IMR-90 (cell line): ENCODE measurements around the gene TAB2. TPM values are rescaled to one million over a fixed set of nuclear protein-coding genes. Genes with fewer than 3 reads are reported as not detected.

Source experiments
- ATAC-seq: fragments of 200-7000 bp; cut with Tn5 transposase; 2 replicates; pipeline ENCODE4 v1.9.1; 2020; ENCODE audit warnings: low read depth, mild to moderate bottlenecking, moderate library complexity
- BruUV-seq: library from RNA; stranded (reverse); fragments of 400-500 nt; replicated peaks from 2 replicates; lab custom pipeline; 2021; lab: Mats Ljungman, UMichigan
- CTCF ChIA-PET: fragments of 300-600 bp; formaldehyde crosslinking; extraction: SDS; loops from one replicate; lab custom pipeline; 2021; ENCODE audit warnings: antibody characterized with exemption; lab: Yijun Ruan, JAX
- POLR2A ChIA-PET: fragments of 300-600 bp; sonication (Branson Sonifier 250); formaldehyde crosslinking; loops from one replicate; lab custom pipeline; 2022; ENCODE audit warnings: antibody characterized with exemption; ENCODE audit not compliant: unreplicated experiment; lab: Charles Lee
- DNase-seq: peaks from one replicate; pipeline ENCODE4 v3.0.0; 2013
- H2AFZ ChIP-seq: replicated peaks from 2 replicates; pipeline ENCODE3; 2013; ENCODE audit warnings: low read length, mild to moderate bottlenecking; ENCODE audit not compliant: poor library complexity
- H2AK5ac ChIP-seq: 2 replicates; pipeline ENCODE4 v1.6.1; 2013; ENCODE audit warnings: low read depth, low read length, inconsistent platforms
- H2AK9ac ChIP-seq: replicated peaks from 2 replicates; pipeline ENCODE3; 2013; ENCODE audit warnings: mild to moderate bottlenecking, low read depth, low read length, moderate library complexity; ENCODE audit not compliant: poor library complexity
- H2BK120ac ChIP-seq: 2 replicates; pipeline ENCODE4 v1.6.1; 2013; ENCODE audit warnings: low read depth, low read length, inconsistent platforms
- H2BK15ac ChIP-seq: 3 replicates; pipeline ENCODE4 v1.6.1; 2013; ENCODE audit warnings: low read depth, low read length, inconsistent platforms
- H2BK20ac ChIP-seq: 2 replicates; pipeline ENCODE4 v1.6.1; 2013; ENCODE audit warnings: low read depth, mild to moderate bottlenecking, inconsistent platforms, low read length, moderate library complexity
- H2BK5ac ChIP-seq: 2 replicates; pipeline ENCODE4 v1.6.1; 2013; ENCODE audit warnings: mild to moderate bottlenecking, low read depth, low read length, inconsistent platforms; ENCODE audit not compliant: poor library complexity, severe bottlenecking
- H3K14ac ChIP-seq: replicated peaks from 2 replicates; pipeline ENCODE4 v1.6.1; 2013; ENCODE audit warnings: low read depth, low read length, inconsistent platforms
- H3K18ac ChIP-seq: 2 replicates; pipeline ENCODE4 v1.6.1; 2013; ENCODE audit warnings: low read depth, low read length, control low read depth
- H3K23ac ChIP-seq: 2 replicates; pipeline ENCODE4 v1.6.1; 2013; ENCODE audit warnings: low read depth, low read length, inconsistent platforms
- H3K27ac ChIP-seq: 2 replicates; pipeline ENCODE4 v1.5.1; 2013; ENCODE audit warnings: mild to moderate bottlenecking, control low read depth, low read length; ENCODE audit not compliant: insufficient read depth
- H3K27me3 ChIP-seq: 2 replicates; pipeline ENCODE4 v1.6.1; 2013; ENCODE audit warnings: low read length; ENCODE audit not compliant: control insufficient read depth, insufficient read depth
- H3K36me3 ChIP-seq: 2 replicates; pipeline ENCODE4 v1.6.1; 2013; ENCODE audit warnings: low read length, mixed read lengths; ENCODE audit not compliant: control insufficient read depth, insufficient read depth
- H3K4ac ChIP-seq: 2 replicates; pipeline ENCODE4 v1.6.1; 2013; ENCODE audit warnings: low read depth, low read length, inconsistent platforms
- H3K4me1 ChIP-seq: 2 replicates; pipeline ENCODE4 v1.6.1; 2013; ENCODE audit warnings: low read length, mixed read lengths; ENCODE audit not compliant: control insufficient read depth, insufficient read depth
- H3K4me2 ChIP-seq: 2 replicates; pipeline ENCODE4 v1.6.1; 2013; ENCODE audit warnings: low read depth, mild to moderate bottlenecking, control low read depth, low read length, moderate library complexity
- H3K4me3 ChIP-seq: 2 replicates; pipeline ENCODE4 v1.5.1; 2013; ENCODE audit warnings: low read depth, mild to moderate bottlenecking, control low read depth, low read length, moderate library complexity; ENCODE audit not compliant: insufficient read depth
- H3K56ac ChIP-seq: 2 replicates; pipeline ENCODE4 v1.6.1; 2013; ENCODE audit warnings: low read length, inconsistent platforms; ENCODE audit not compliant: insufficient read depth; ENCODE audit errors: extremely low read depth
- H3K79me1 ChIP-seq, 2 experiments: 2 replicates each; pipeline ENCODE4 v1.6.1; 2013; ENCODE audit warnings: low read length in 2 of 2, inconsistent platforms in 1 of 2, low read depth in 1 of 2
- H3K9ac ChIP-seq: 2 replicates; pipeline ENCODE4 v1.6.1; 2013; ENCODE audit warnings: low read depth, low read length, control low read depth
- H3K9me1 ChIP-seq: 2 replicates; pipeline ENCODE4 v1.6.1; 2013; ENCODE audit warnings: low read length, inconsistent platforms; ENCODE audit not compliant: insufficient read depth
- H3K9me3 ChIP-seq: 2 replicates; pipeline ENCODE4 v1.6.1; 2013; ENCODE audit warnings: low read length; ENCODE audit not compliant: control insufficient read depth, insufficient read depth
- H4K20me1 ChIP-seq: 2 replicates; pipeline ENCODE4 v1.6.1; 2013; ENCODE audit warnings: low read length, inconsistent platforms; ENCODE audit not compliant: insufficient read depth
- H4K5ac ChIP-seq: 2 replicates; pipeline ENCODE4 v1.6.1; 2013; ENCODE audit warnings: mild to moderate bottlenecking, low read depth, low read length, control low read depth
- H4K8ac ChIP-seq, 2 experiments: 2 replicates each; pipeline ENCODE4 v1.6.1; 2013; ENCODE audit warnings: low read depth in 2 of 2, low read length in 2 of 2, control low read depth in 1 of 2, inconsistent platforms in 1 of 2
- H4K91ac ChIP-seq: 2 replicates; pipeline ENCODE4 v1.6.1; 2013; ENCODE audit warnings: low read depth, low read length, inconsistent platforms; ENCODE audit not compliant: insufficient read depth
- CTCF ChIP-seq: conservative IDR thresholded peaks from 2 replicates; pipeline ENCODE4 v1.5.1; 2012; ENCODE audit warnings: mild to moderate bottlenecking, low read depth, low read length, improper control_type of control experiment
- MAFK ChIP-seq: IDR thresholded peaks from 2 replicates; pipeline ENCODE4 v1.6.1; 2012; ENCODE audit warnings: low read depth, low read length, improper control_type of control experiment
- MAZ ChIP-seq: IDR thresholded peaks from 2 replicates; pipeline ENCODE4 v1.6.1; 2012; ENCODE audit warnings: low read depth, mild to moderate bottlenecking, low read length, improper control_type of control experiment, moderate library complexity, borderline replicate concordance
- NFE2L2 ChIP-seq: fragments of 150-350 bp; IDR thresholded peaks from 2 replicates; pipeline ENCODE4 v1.6.1; 2016; ENCODE audit warnings: low read depth, mild to moderate bottlenecking, low read length
- POLR2A ChIP-seq: IDR thresholded peaks from 2 replicates; pipeline ENCODE4 v1.6.1; 2012; ENCODE audit warnings: mild to moderate bottlenecking, low read depth, low read length
- SMC3 ChIP-seq: fragments of 150-350 bp; IDR thresholded peaks from 2 replicates; pipeline ENCODE4 v1.6.1; 2016; ENCODE audit warnings: low read depth, mild to moderate bottlenecking, antibody characterized with exemption, low read length, moderate library complexity
- WGBS, 2 experiments: methylation state at CpG; one replicate each; pipeline versions ENCODE4 v1.1.5 to v1.1.7; 2013; ENCODE audit warnings: missing lambda C conversion rate in 2 of 2; ENCODE audit not compliant: insufficient read length in 1 of 2; ENCODE audit errors: extremely low coverage in 2 of 2; 5-methylcytosine and 5-hydroxymethylcytosine counted together
- dilution Hi-C: fragments of 300-500 bp; cut with HindIII; formaldehyde crosslinking; loops from one replicate; pipeline ENCODE4 v1.14.3; 2018; ENCODE audit warnings: low sequenced_read_pairs; ENCODE audit not compliant: unreplicated experiment
- in situ Hi-C: fragments of 300-500 bp; cut with MboI; formaldehyde crosslinking; loops from 3 replicates; pipeline ENCODE4 v1.14.3; 2019; ENCODE audit warnings: low sequenced_read_pairs, inconsistent platforms, mixed read lengths
- intact Hi-C: fragments of 100-400 bp; cut with micrococcal nuclease; formaldehyde crosslinking; loops from 2 replicates; pipeline ENCODE4 v1.10.0; 2022
- polyA plus RNA-seq, 3 experiments: library from polyadenylated mRNA; depleted of rRNA; stranded (reverse); fragments of >200 nt; gene quantifications; 2 replicates each; pipeline ENCODE4 v1.2.3, GENCODE V29; 2012; ENCODE audit warnings: low replicate concordance in 1 of 3
- total RNA-seq: library from RNA; depleted of rRNA; stranded (reverse); fragments of >200 nt; gene quantifications from 2 replicates; pipeline ENCODE4 v1.2.3, GENCODE V29; 2012

Gene TAB2
- total and polyA plus RNA-seq, 2 of the 4 experiments (the other 2 are of a cell fraction), result 20.8 to 25.3 TPM

- intact Hi-C loops (loop anchor here (10.0 kb wide), 1 partner anchor 865 kb away; no protein-coding TSS in a partner anchor), dilution Hi-C loops (no loop called here), in situ Hi-C loops (no loop called here)
- H3K4me1 ChIP-seq, result peaks cover 7% of the 10 kb centered on the region; the same call in 1 of the 2 replicates
- DNase-seq, result no peak
- no peak overlapping the region for H3K4me2 ChIP-seq
- ChIA-PET POLR2A (no interaction called here), CTCF (no interaction called here)
- no peak overlapping the region for H2BK15ac ChIP-seq
- no peak overlapping the region for H2BK5ac ChIP-seq
- peaks cover 2% of the 10 kb centered on the region for H3K27me3 ChIP-seq
- H4K8ac ChIP-seq, result no peak overlapping the region
- H3K9ac ChIP-seq, result no peak overlapping the region
- no TSS peak for BruUV-seq
- no peak overlapping the region for H3K14ac ChIP-seq
- H3K79me1 ChIP-seq, result no peaks in the 10 kb centered on the region
- no peak overlapping the region for H3K23ac ChIP-seq
- 0 out of 2 replicates have a peak, but pooled peaks cover 3% of the 10 kb centered on the region for H3K9me1 ChIP-seq
- no peak overlapping the region for H3K4me3 ChIP-seq
- H2AK9ac ChIP-seq, result no peak overlapping the region
- no peaks in the 10 kb centered on the region for H3K36me3 ChIP-seq
- no peak overlapping the region for H2AK5ac ChIP-seq
- TF ChIP-seq MAZ, result no peak
- TF ChIP-seq CTCF, result no peak
- no peak for TF ChIP-seq SMC3
- no peak for TF ChIP-seq NFE2L2
- TF ChIP-seq POLR2A, result no peak
- TF ChIP-seq MAFK, result no peak
- no peak overlapping the region for H4K5ac ChIP-seq
- no peak overlapping the region for H2AFZ ChIP-seq
- no peak overlapping the region for H2BK120ac ChIP-seq
- WGBS, 2 experiments, result no CpG with 5 or more reads among the region's 1 CpG
- no peak overlapping the region for H3K56ac ChIP-seq
- no peak overlapping the region for H4K91ac ChIP-seq
- no peak for ATAC-seq
- no peak overlapping the region for H3K27ac ChIP-seq
- H3K18ac ChIP-seq, result no peak overlapping the region
- H4K20me1 ChIP-seq, result no peaks in the 10 kb centered on the region
- H3K4ac ChIP-seq, result no peak overlapping the region
- no peak overlapping the region for H2BK20ac ChIP-seq
- H3K9me3 ChIP-seq, result no peaks in the 10 kb centered on the region
These were observed 122.1 kb downstream of the TAB2 start for GRCh38 chr6:149439626-149440025.
